Lung (tissue), 12 donors: ENCODE measurements around the gene PHKB. TPM values are rescaled to one million over a fixed set of nuclear protein-coding genes. Genes with fewer than 3 reads are reported as not detected.

Experiments
- ATAC-seq: fragments of 200-7000 bp; cut with Tn5 transposase; one replicate; pipeline ENCODE4 v1.9.1; 2020; ENCODE audit warnings: moderate number of reproducible peaks; ENCODE audit not compliant: insufficient read depth, low FRiP score
- DNase-seq, 3 donors: peaks; one replicate each; pipeline ENCODE4 v3.0.0-alpha.2; 2013 to 2017
- H3K27ac ChIP-seq, 2 donors: one replicate each; pipeline ENCODE4 v1.5.1; 2013; ENCODE audit warnings: mild to moderate bottlenecking in 2 of 2, moderate library complexity in 2 of 2, control low read depth in 1 of 2, inconsistent platforms in 1 of 2, low read depth in 1 of 2, low read length in 1 of 2
- H3K27me3 ChIP-seq, 3 donors: one replicate each; pipeline ENCODE4 v1.5.1; 2013; ENCODE audit warnings: low read length in 2 of 3; ENCODE audit not compliant: control insufficient read depth in 3 of 3, insufficient read depth in 3 of 3
- H3K36me3 ChIP-seq, 4 donors: one replicate each; pipeline ENCODE4 v1.5.1; 2013; ENCODE audit warnings: low read length in 4 of 4, mild to moderate bottlenecking in 1 of 4, moderate library complexity in 1 of 4; ENCODE audit not compliant: control insufficient read depth in 4 of 4, insufficient read depth in 4 of 4
- H3K4me1 ChIP-seq, 5 donors: one replicate each; pipeline ENCODE4 v1.5.1; 2013; ENCODE audit warnings: low read length in 5 of 5, mild to moderate bottlenecking in 2 of 5, moderate library complexity in 1 of 5; ENCODE audit not compliant: control insufficient read depth in 5 of 5, insufficient read depth in 5 of 5
- H3K4me3 ChIP-seq: one replicate; pipeline ENCODE4 v1.5.1; 2013; ENCODE audit warnings: mild to moderate bottlenecking, control low read depth, moderate library complexity
- H3K9ac ChIP-seq, 2 donors: one replicate each; pipeline ENCODE4 v1.5.1; 2013; ENCODE audit warnings: low read length in 2 of 2, control low read depth in 1 of 2; ENCODE audit not compliant: insufficient read depth in 1 of 2
- H3K9me3 ChIP-seq, 4 donors: one replicate each; pipeline ENCODE4 v1.5.1; 2013; ENCODE audit warnings: low read length in 3 of 4, mild to moderate bottlenecking in 1 of 4, moderate library complexity in 1 of 4; ENCODE audit not compliant: control insufficient read depth in 4 of 4, insufficient read depth in 3 of 4
- CTCF ChIP-seq: IDR thresholded peaks from 2 replicates; pipeline ENCODE4 v1.5.1; 2012; ENCODE audit warnings: mild to moderate bottlenecking; ENCODE audit errors: control extremely low read depth, extremely low read depth
- WGBS, 2 donors: extraction: QIAGEN DNeasy Blood & Tissue Kit; methylation state at CpG; one replicate each; pipeline ENCODE4 v1.1.7; 2013; 5-methylcytosine and 5-hydroxymethylcytosine counted together
- polyA plus RNA-seq, 2 donors: library from polyadenylated mRNA; stranded (reverse); fragments of 200-250 nt; gene quantifications; one replicate each; pipeline ENCODE4 v1.2.1, GENCODE V29; 2013
- total RNA-seq, 2 donors: library from RNA; depleted of rRNA in 1 of 2; stranded (reverse); fragments of >200 nt in 1 of 2; gene quantifications; one replicate each; pipeline ENCODE4 v1.2.1, GENCODE V29; 2014 to 2021
- donor health status: control.
- donor health status: control.
- donor health status: Bipolar disorder and iron deficiency.
- donor health status: healthy.
- donor health status: DM: yes; HTN: yes; CAD: no.

Gene PHKB
- total and polyA plus RNA-seq, 4 donors = 21.2 to 134 (median 49.6) TPM

GRCh38 chr16:47721006-47721637, 260.0 kb downstream of the PHKB start:
- H3K4me1 ChIP-seq = no peaks in the 10 kb centered on the region
- ATAC-seq (no peak), DNase-seq (no peak)
- H3K4me3 ChIP-seq = no peak overlapping the region
- no peak overlapping the region for H3K9ac ChIP-seq
- no peak overlapping the region for H3K27ac ChIP-seq
- H3K9me3 ChIP-seq = no peaks in the 10 kb centered on the region
- TF ChIP-seq CTCF = no peak
- H3K36me3 ChIP-seq = no peaks in the 10 kb centered on the region
- no peaks in the 10 kb centered on the region for H3K27me3 ChIP-seq
- WGBS, 2 donors = 70 to 86% methylated on average over 5 of the region's 5 CpGs

- H3K4me3 ChIP-seq = no peak overlapping the region
- WGBS, 2 donors = 83 to 93% methylated on average over 4 of the region's 4 CpGs
- DNase-seq = no peak
- H3K36me3 ChIP-seq = no peaks in the 10 kb centered on the region
- H3K4me1 ChIP-seq = no peaks in the 10 kb centered on the region
- H3K27ac ChIP-seq = no peak overlapping the region
- no peak overlapping the region for H3K9ac ChIP-seq
- H3K27me3 ChIP-seq = no peaks in the 10 kb centered on the region
- H3K9me3 ChIP-seq = no peaks in the 10 kb centered on the region
- TF ChIP-seq CTCF = no peak
- ATAC-seq = no peak
These were observed 260.9 kb downstream of the PHKB start for GRCh38 chr16:47722046-47722445.

GRCh38 chr16:47724115-47724785, 263.1 kb downstream of the PHKB start:
- Histone ChIP-seq H3K36me3 (no peaks in the 10 kb centered on the region), H3K9me3 (no peaks in the 10 kb centered on the region), H3K27me3 (no peaks in the 10 kb centered on the region), H3K27ac (no peak overlapping the region), H3K9ac (no peak overlapping the region), H3K4me1 (no peaks in the 10 kb centered on the region), H3K4me3 (no peak overlapping the region)
- ATAC-seq (no peak), DNase-seq (no peak)
- 88 to 90% methylated on average over 5 of the region's 5 CpGs for WGBS, 2 donors
- TF ChIP-seq CTCF = no peak
